LNCaP clone FGC (cell line): ENCODE data around the gene BEST1.

Experiments used
- DNase-seq: peaks from one replicate; pipeline ENCODE4 v3.0.0-alpha.2; 2011; ENCODE audit warnings: low read depth
- H3K4me3 ChIP-seq: 2 replicates; pipeline ENCODE4 v1.5.1; 2011; ENCODE audit warnings: mild to moderate bottlenecking, low read depth, low read length, control low read depth
- TF ChIP-seq, protein P1 (sequence below): IDR thresholded peaks from 2 replicates; pipeline ENCODE4 v1.5.1; 2012; ENCODE audit warnings: mild to moderate bottlenecking; ENCODE audit not compliant: control insufficient read depth, insufficient read depth; ENCODE audit errors: extremely low read depth

The BEST1 gene

DNA sequence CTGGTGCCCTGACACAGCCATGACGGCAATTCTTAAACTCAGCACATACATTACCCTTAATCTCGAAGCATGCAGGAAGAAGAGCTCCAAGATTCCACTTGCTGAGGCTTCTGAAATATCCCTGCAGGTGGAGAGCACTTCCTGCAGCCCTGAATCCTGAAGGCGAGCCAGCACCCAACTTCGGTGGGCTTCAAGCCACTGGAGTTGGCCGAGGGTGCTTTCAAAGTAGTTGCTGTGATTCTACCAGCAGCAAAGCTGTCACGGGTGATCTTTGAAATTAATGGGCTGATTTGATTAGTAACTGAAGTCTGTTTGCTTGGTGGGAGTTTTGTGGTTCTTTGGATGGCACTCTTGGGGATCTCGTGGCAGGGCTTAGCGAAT, 26.3 kb downstream of the BEST1 start:
- TF ChIP-seq, protein P1, sequence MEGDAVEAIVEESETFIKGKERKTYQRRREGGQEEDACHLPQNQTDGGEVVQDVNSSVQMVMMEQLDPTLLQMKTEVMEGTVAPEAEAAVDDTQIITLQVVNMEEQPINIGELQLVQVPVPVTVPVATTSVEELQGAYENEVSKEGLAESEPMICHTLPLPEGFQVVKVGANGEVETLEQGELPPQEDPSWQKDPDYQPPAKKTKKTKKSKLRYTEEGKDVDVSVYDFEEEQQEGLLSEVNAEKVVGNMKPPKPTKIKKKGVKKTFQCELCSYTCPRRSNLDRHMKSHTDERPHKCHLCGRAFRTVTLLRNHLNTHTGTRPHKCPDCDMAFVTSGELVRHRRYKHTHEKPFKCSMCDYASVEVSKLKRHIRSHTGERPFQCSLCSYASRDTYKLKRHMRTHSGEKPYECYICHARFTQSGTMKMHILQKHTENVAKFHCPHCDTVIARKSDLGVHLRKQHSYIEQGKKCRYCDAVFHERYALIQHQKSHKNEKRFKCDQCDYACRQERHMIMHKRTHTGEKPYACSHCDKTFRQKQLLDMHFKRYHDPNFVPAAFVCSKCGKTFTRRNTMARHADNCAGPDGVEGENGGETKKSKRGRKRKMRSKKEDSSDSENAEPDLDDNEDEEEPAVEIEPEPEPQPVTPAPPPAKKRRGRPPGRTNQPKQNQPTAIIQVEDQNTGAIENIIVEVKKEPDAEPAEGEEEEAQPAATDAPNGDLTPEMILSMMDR = no peak
- DNase-seq = no peak
- no peak overlapping the region for H3K4me3 ChIP-seq

DNA sequence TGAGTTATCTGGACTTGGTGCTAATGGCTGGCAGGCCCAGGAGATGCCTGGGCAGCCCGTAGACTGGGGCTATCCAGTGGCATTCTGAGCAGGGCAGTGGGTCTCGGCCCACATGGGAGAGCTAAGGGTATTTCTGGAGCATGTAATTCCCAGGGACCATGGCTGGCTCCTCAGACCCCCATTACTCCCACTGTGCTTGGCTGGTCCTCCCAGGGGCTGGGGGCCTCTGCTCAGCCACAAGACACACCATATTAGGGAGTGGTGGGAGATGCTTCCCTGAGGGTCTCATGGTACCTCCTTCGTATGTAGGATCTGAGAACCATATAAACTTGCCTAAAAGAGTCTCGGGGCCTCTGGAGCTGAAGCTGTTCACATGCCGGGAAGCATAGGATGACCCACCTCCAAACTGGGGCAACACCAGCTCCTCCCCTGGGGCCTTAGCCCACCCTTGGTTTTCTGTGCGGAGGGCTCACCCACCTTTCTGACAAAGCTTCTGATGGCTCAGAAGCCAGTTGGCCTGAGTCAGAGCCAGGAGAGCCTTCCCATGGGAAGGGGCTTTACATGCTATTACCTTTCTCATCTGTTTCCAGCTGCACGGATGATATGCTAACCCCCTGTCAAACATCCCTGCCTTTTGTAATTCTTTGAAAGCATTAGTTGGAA, 26.8 kb downstream of the BEST1 start:
- TF ChIP-seq, protein P1 = no peak
- no peak overlapping the region for H3K4me3 ChIP-seq
- no peak for DNase-seq

GRCh38 chr11:61978703-61979661, 28.8 kb downstream of the BEST1 start:
- DNase-seq = no peak
- no peak overlapping the region for H3K4me3 ChIP-seq
- TF ChIP-seq, protein P1 = no peak

DNA sequence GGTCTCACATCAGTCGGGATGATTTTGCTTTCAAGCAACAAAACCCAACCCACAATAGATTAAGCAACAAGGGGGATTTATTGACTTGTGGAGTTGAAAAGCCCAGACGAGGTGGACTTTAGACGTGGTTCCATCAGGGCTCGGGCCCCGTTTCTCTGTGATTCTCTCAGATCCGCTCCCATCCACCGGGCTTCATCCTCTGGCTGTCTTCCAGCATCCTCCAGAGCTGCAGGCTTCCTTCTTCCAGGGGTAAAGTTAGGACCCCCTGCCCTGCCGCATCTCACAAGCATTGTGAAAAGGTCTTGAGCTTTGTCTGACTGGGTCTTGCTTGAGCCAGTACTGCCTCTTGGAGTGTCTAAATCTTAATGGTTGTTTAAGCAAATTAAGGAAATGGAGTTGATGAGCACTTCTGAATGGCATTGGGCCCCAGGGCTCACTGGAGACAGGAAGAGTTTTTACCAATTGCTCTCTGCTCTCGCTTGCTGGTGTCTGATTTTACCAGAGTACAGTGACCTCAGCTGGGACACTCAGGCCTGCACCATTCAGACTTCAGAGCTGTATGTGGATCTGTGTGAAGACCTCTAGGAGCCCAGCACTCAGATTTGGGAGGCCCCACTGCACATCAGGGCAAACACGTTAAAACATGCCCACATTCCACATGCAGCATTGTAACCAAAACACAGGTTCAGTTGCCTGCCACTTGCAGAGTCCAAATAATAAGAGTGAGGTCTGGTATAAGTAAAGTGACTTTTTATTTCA, 30.8 kb downstream of the BEST1 start:
- TF ChIP-seq, protein P1 = no peak
- no peak for DNase-seq
- H3K4me3 ChIP-seq = no peak overlapping the region

DNA sequence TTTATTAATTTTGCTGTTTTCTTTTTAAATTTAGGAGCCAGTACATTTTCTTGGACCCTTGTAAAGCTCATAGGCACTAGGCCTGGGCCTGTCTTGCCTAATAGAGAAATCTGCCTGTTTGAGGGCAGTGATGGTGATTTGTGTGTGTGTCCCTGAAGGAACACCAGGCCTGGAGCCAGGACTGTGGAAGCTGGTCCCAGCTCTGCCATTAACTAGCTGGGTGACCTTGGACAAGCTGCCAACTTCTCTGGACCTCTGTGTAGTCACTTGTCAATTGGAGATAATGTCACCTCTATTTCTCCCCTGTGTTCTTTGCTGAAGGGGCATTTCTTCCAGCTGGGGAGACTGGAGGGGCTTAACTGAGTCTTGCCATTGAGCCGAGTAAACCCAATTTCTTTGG, 33.3 kb downstream of the BEST1 start:
- H3K4me3 ChIP-seq = no peak overlapping the region

GRCh38 chr11:61985869-61986268, 35.7 kb downstream of the BEST1 start:
- DNase-seq = no peak
- H3K4me3 ChIP-seq = no peak overlapping the region
- TF ChIP-seq, protein P1 = no peak

More for the DNA sequence above, 33.3 kb downstream of the BEST1 start:
- DNase-seq = no peak
- TF ChIP-seq, protein P1 = no peak
